Measurements from ENCODE around the gene COX8C.

DNA sequence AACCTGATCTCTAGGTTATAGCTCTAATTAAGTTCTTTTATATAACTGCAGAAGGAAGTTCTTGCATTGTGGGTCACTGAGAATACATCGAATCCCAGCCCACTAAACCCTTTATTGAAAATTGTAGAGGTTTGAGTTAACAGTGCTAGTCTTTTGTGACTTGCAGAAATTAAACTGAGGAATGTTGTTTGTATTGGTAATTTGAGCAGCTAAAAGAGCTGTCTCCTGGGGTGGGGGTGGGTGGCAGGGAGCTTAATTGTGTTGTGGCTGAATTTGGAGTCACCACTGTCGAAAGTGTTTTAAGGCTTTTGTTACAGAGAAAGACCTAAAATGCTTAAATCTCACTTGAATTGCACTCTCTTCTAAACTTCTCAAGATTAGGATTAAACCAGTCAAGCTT is 3.2 kb upstream of the COX8C start:
- no peak for TF ChIP-seq NFRKB (IDR thresholded peaks at IDR 0.05; ENCODE audit: low read depth)
- TF ChIP-seq KDM1A (IDR thresholded peaks at IDR 0.05): no peak
- no peak for TF ChIP-seq JUND (IDR thresholded peaks at IDR 0.05; ENCODE audit: borderline replicate concordance, low read depth, low read length)
- no peak for TF ChIP-seq JUND (tag; IDR thresholded peaks at IDR 0.05; ENCODE audit: borderline replicate concordance, low read depth, low read length)
- TF ChIP-seq MAZ (CRISPR knock-in tag; conservative IDR thresholded peaks at IDR 0.05 in 1 of 2, IDR thresholded peaks at IDR 0.05 in 1 of 2): no peak
- TF ChIP-seq ZNF239 (CRISPR knock-in tag; IDR thresholded peaks at IDR 0.05): no peak
- no peak for TF ChIP-seq NEUROD1 (IDR thresholded peaks at IDR 0.05; ENCODE audit: borderline replicate concordance, low read depth, low read length, partially characterized antibody)
- no peak for TF ChIP-seq ZNF232 (CRISPR knock-in tag; IDR thresholded peaks at IDR 0.05)
- TF ChIP-seq XRCC5 (IDR thresholded peaks at IDR 0.05; ENCODE audit: low read depth, low read length): no peak
- no peak for TF ChIP-seq POLR3G (IDR thresholded peaks at IDR 0.05; ENCODE audit: extremely low read depth, insufficient read length, insufficient replicate concordance)
- TF ChIP-seq, protein P1, sequence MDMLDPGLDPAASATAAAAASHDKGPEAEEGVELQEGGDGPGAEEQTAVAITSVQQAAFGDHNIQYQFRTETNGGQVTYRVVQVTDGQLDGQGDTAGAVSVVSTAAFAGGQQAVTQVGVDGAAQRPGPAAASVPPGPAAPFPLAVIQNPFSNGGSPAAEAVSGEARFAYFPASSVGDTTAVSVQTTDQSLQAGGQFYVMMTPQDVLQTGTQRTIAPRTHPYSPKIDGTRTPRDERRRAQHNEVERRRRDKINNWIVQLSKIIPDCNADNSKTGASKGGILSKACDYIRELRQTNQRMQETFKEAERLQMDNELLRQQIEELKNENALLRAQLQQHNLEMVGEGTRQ (CRISPR knock-in tag; IDR thresholded peaks at IDR 0.05): no peak
- TF ChIP-seq SMARCA5 (IDR thresholded peaks at IDR 0.05): no peak
- no peak for TF ChIP-seq PATZ1 (CRISPR knock-in tag; IDR thresholded peaks at IDR 0.05; ENCODE audit: borderline replicate concordance)
- no peak for TF ChIP-seq ZSCAN29 (IDR thresholded peaks at IDR 0.05)
- no peak for TF ChIP-seq TBP (optimal IDR thresholded peaks at IDR 0.05; ENCODE audit: low read depth, low read length)
